Stimulated activated CD4-positive, alpha-beta T cell treated with anti-CD3 and anti-CD28 coated beads, TNF-alpha, amount 100 ng/mL, for 24 hours (primary cell): ENCODE data around the gene PPP1R14C.
"Not testable (repeated sequence)": the region's sequence is repeated elsewhere in the genome, so short reads cannot be mapped to it uniquely, and the experiment has no call there.

Experiments used
- DNase-seq, 3 experiments: peaks; one replicate each; pipeline ENCODE4 v3.0.0-alpha.2; 2020; ENCODE audit warnings: low read depth in 3 of 3

Gene PPP1R14C

GRCh38 chr6:150169181-150169580 lies 26.3 kb downstream of the PPP1R14C start:
- no peak for DNase-seq

- peak; percentile 1 to 35 (median 18) for DNase-seq
These were observed 26.8 kb downstream of the PPP1R14C start for GRCh38 chr6:150169609-150170008.

- DNase-seq: no peak
These were observed 30.1 kb downstream of the PPP1R14C start for GRCh38 chr6:150172929-150173328.

- DNase-seq: no peak
These were observed 32.8 kb downstream of the PPP1R14C start for GRCh38 chr6:150175586-150176151.

- DNase-seq: no peak
These were observed 33.3 kb downstream of the PPP1R14C start for GRCh38 chr6:150176152-150176551.

GRCh38 chr6:150176659-150177058 lies 33.8 kb downstream of the PPP1R14C start:
- DNase-seq: no peak

- no peak for DNase-seq
These were observed 34.6 kb downstream of the PPP1R14C start for GRCh38 chr6:150177259-150177951.

- DNase-seq: no peak
These were observed 35.2 kb downstream of the PPP1R14C start for GRCh38 chr6:150177952-150178520.

GRCh38 chr6:150179030-150179429 lies 36.2 kb downstream of the PPP1R14C start:
- no peak for DNase-seq

- not testable (repeated sequence) for DNase-seq
These were observed 37.1 kb downstream of the PPP1R14C start for GRCh38 chr6:150179907-150180424.

GRCh38 chr6:150180517-150180916 lies 37.7 kb downstream of the PPP1R14C start:
- DNase-seq: no peak

GRCh38 chr6:150182460-150183078 lies 39.7 kb downstream of the PPP1R14C start:
- no peak for DNase-seq

GRCh38 chr6:150183105-150183504 lies 40.3 kb downstream of the PPP1R14C start:
- DNase-seq: no peak

- DNase-seq: no peak
These were observed 41.1 kb downstream of the PPP1R14C start for GRCh38 chr6:150183966-150184365.

- no peak for DNase-seq
These were observed 42.2 kb downstream of the PPP1R14C start for GRCh38 chr6:150184850-150185731.

- no peak for DNase-seq
These were observed 42.9 kb downstream of the PPP1R14C start for GRCh38 chr6:150185732-150186117.

- DNase-seq: no peak
These were observed 43.5 kb downstream of the PPP1R14C start for GRCh38 chr6:150186129-150186898.

- not testable (repeated sequence) for DNase-seq
These were observed 44.6 kb downstream of the PPP1R14C start for GRCh38 chr6:150187433-150187832.

- no peak for DNase-seq
These were observed 46.3 kb downstream of the PPP1R14C start for GRCh38 chr6:150189122-150189521.

- no peak for DNase-seq
These were observed 49.0 kb downstream of the PPP1R14C start for GRCh38 chr6:150191809-150192208.

- DNase-seq: no peak
These were observed 51.4 kb downstream of the PPP1R14C start for GRCh38 chr6:150194195-150194594.
